HG02798 (cell line): Measurements from ENCODE around the gene MEP1B.
"Not testable (repeated sequence)": the region's sequence is repeated elsewhere in the genome, so short reads cannot be mapped to it uniquely, and the experiment has no call there.

ENCODE experiments used
- ATAC-seq: cut with Tn5 transposase; IDR thresholded peaks from one replicate; pipeline ENCODE4 v1.9.1; 2021; ENCODE audit warnings: mild to moderate bottlenecking; ENCODE audit not compliant: unreplicated experiment, poor library complexity

MEP1B gene

DNA sequence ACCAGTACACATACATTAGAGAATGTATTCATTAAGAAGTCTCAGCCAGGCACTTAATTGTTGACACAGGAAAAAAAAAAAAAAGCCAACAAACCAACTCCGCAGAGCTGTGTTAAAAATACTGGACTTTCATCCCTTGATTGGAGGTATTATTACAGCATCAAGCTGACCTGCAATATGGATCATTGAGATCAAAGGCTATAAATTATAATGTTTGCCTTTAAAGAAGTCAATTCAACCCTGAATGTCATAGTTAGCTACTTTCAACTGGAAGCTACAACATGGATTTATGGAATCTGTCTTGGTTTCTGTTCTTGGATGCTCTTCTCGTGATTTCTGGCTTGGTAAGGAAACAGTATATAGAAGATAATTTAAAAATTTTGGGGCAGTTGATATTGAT, at the start of gene MEP1B:
TSS of gene MEP1B (plus strand) at position 250 of the 400 bp plus-strand sequence. CDS start at position 282, 32 bp downstream.
- no peak for ATAC-seq

GRCh38 chr18:32148185-32148870, 41.5 kb upstream of the MEP1B start:
- no peak for ATAC-seq

DNA sequence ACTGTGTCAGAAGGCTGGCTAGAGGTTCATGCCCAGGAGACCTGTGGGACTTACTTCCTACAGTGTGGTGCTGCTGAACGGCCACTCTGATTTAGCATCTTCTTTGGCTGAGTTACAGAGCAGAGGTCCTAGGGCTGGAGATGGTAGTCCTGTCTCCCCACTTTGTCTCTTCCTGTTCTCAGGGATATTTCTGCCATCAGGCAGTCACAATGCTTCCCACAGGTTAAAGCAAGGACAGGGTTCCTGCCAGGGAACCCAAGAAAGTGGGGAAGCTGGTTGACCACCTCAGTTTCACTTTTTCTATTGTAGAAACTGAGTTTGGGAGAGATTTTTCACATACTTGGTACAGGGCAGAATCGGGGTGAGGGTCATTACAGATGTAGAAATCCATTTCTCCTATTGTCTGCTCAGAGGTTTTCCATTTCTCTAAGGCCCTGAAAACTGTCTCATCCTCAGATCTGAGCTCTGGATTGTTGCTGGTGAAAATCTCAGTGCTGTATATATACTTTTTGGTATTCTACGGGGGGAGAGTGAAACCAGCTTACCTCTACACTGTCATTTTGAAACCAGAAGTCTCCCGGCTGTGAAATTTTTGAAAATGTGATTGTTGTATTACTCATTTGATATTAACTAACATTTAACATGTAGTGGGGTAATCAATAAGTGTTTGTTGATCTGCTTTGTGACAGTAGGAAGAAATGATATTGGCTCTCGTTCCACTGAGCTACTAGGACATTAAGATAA, 37.0 kb upstream of the MEP1B start:
- peak; percentile 79 for ATAC-seq

DNA sequence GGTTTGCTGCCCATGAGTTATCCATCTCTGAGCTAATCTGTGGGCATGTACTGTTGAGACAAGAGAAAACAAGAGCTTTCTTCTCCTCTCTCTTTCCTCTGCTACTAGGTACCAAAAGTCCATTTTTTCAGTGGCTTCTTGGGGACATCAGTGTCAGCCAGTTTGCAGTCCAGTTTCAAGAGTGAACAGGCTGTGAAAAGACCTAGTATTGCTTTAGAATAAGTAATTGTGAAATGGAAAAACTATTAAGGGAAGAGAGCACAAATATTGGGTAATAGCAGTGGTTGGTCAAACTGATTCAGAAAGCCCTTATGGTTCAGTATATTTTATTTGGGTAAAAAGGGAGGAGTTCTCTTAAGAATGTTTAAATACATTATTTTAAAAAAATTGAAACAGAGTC, 33.0 kb upstream of the MEP1B start:
- no peak for ATAC-seq

- ATAC-seq: no peak
Observed at GRCh38 chr18:32157580-32157979, 32.3 kb upstream of the MEP1B start.

GRCh38 chr18:32158108-32158624, 31.7 kb upstream of the MEP1B start:
- peak; percentile 97 for ATAC-seq

DNA sequence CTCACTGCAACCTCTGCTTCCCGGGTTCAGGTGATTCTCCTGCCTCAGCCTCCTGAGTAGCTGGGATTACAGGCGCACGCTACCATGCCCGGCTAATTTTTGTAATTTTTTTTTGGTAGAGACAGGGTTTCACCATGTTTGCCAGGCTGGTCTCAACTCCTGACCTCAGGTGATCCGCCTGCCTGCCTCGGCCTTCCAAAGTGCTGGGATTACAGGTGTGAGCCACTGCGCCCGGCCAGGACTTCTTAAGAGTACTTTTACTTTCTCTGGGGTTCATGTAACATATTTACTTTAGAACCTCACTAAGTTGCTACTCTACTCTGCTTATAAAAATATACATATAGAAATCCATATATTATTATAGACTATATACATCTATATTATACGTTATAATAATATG, 31.2 kb upstream of the MEP1B start:
- not testable (repeated sequence) for ATAC-seq

DNA sequence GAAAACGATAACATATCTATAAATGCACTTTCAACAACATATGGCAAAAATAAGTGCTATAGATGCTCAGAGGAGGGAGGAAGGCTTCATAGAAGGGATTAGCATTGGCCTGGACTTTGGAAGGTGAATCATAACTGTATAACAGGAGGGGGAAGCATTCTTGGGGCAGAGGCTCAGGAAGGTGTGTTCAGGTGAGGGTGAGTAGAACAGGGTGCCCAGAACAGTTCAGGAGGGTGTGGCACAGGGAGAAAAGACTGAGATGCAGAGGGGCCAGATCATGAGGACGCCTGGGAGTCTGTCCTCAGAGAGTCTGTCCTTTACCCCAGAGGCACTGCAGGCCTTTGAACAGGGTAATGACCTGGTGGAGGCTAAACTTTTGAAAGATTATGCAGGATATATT, 29.3 kb upstream of the MEP1B start:
- no peak for ATAC-seq

- no peak for ATAC-seq
Observed at GRCh38 chr18:32167980-32168730, 21.7 kb upstream of the MEP1B start.

DNA sequence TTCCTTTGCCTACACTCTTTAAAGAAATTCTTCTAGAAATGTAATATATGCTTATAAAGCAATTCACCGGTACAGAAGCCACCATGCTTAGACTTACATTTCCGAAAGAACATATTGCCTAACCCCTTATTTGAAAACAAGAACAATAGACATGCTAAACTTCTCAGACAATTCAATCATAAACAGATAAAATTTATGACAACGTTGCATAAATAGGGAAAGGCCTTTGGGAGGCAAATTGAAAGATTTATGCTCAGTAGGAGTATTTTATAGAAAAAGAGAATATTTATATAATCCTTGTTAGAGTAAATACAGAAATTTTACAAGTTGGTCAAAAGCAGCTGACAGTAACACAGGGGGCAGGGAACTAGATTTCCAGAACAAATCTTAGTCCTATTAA, 16.2 kb upstream of the MEP1B start:
- ATAC-seq: no peak

DNA sequence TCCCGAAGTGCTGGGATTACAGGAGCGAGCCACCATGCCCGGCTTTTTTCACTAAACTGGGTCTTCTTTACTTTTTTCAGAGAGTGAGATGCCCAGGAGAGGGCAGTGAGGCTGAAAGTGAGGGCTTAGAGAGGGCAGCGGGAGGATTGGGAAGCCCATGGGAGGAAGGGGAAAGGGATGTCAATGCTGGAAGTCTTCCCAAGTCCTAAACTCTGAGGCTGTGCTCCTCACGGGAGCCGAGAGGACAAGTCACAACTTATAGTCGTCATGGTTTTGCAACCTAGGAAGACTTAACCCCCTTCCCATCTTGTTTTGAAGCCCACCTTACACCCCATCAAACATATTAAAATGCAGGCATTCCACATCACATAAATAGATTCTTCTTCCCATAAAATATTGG, 15.1 kb upstream of the MEP1B start:
- no peak for ATAC-seq

GRCh38 chr18:32175265-32175664, 14.6 kb upstream of the MEP1B start:
- no peak for ATAC-seq

- not testable (repeated sequence) for ATAC-seq
Observed at GRCh38 chr18:32176745-32177144, 13.1 kb upstream of the MEP1B start.

GRCh38 chr18:32177530-32177929, 12.3 kb upstream of the MEP1B start:
- ATAC-seq: no peak

DNA sequence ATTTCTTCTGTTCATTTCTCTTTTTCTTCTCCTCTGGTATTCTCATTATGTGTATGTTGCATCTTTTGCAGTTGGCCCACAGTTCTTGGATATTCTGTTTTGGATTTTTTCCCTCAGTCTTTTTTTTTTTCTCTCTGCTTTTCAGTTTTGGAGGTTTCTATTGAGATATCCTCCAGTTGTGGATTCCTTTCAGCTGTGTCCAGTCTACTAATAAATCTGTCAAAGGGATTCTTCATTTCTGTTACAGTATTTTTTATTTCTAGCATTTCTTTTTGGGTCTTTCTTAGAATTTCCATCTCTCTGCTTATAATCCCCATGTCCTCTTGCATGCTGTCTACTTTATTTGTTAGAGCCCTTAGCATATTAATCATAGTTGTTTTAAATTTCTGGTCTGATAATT, 6.3 kb upstream of the MEP1B start:
- ATAC-seq: no peak

- ATAC-seq: no peak
Observed at GRCh38 chr18:32190209-32190608, 370 bp downstream of the MEP1B start.

DNA sequence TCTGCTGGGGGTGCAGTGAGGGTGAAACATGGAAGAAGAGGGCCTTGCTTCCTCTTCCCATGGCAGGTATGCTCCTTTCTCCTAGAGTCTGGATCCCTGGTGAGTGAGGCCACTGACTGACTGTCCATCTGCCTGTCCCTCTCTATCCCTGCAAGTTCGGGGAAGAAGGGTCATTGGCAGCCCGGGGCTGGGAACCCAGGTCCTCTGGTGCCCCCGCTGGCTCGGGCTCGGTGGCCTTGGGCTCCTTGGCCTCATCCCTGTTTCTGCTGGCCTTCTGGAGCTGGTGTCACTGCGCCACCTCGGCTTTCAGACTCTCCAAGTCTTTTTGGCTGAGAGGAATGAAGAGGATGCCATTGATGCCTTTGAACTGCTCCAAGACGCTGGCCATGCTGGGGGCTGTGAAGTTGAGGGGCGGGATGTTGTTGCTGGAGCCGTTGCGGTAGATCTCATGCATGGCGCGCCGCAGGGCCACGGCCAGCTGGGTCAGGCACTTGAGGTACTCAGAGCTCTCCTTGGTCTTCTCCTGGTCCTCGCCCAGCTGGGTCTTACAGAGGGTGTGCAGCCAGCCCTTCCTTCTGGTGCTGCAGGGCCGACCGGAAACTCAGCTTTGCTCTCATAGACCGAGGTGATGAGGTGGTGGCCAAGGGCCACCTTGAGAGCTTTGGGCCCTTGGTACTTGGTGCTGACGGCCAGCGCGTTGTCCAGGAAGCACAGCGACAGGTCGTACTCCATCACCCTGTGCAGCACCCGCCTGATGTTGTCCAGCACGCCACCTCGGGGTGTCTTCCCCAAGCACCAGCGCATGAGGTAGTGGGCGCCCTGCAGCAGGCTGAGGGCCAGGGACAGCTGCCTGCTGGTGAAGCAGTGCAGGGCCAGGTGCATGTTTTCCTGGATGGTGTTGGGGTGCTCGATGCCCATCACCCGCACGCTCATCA, 6.3 kb downstream of the MEP1B start:
- no peak for ATAC-seq

- ATAC-seq: no peak
Observed at GRCh38 chr18:32200766-32201165, 10.9 kb downstream of the MEP1B start.

GRCh38 chr18:32201948-32202672, 12.3 kb downstream of the MEP1B start:
- no peak for ATAC-seq
